Activated CD8-positive, alpha-beta memory T cell treated with anti-CD3 and anti-CD28 coated beads for 48 hours (primary cell): ENCODE results near the gene WBP1.

ENCODE experiments used
- DNase-seq, 3 experiments: peaks; one replicate each; pipeline ENCODE4 v3.0.0-alpha.2; 2020; ENCODE audit warnings: low read depth in 2 of 3, low spot score in 2 of 3

The WBP1 gene

GRCh38 chr2:74501335-74502071 is 43.3 kb downstream of the WBP1 start:
- no peak for DNase-seq

GRCh38 chr2:74502147-74502719 is 44.0 kb downstream of the WBP1 start:
- no peak for DNase-seq

DNA sequence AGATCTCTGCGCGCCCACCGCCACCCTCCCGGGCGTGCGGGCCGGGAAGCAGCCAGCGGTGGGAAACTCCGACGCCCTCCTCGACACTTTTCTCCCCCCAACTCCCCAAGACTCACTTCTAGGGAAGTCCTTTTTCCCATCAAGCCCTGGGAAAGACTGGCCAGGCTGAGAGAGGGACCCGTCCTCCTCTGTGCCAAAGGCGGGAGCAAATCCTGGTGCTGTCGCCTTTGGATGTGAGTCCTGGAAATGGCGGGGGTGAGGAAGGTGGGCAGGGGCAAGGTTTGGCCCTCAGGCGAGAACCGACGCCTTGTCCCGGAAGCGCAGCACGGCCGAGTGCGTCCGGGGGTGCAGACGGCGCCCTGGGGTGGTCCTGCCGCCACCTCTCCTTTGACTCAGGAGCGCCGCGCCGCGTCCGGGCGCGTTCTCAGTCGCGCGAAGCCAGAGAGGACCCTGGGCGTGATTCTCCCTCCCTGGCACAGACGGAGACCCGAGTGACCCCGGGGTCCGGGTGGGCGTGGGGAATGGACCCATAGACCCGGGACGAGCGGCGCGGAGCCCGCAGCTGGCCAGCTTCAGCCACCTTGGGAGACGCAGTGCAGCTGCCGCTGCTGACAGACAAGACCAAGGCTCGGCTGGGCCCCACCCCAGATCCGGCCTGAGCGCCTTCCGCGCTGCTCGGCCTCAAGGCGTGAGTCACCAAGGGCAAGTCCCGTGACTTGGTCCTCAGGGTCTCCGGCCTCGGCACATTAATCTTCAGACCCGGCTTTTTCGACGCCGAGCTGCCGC is 44.7 kb downstream of the WBP1 start:
- peak in 1 of 3 experiments; percentile 52 for DNase-seq

DNA sequence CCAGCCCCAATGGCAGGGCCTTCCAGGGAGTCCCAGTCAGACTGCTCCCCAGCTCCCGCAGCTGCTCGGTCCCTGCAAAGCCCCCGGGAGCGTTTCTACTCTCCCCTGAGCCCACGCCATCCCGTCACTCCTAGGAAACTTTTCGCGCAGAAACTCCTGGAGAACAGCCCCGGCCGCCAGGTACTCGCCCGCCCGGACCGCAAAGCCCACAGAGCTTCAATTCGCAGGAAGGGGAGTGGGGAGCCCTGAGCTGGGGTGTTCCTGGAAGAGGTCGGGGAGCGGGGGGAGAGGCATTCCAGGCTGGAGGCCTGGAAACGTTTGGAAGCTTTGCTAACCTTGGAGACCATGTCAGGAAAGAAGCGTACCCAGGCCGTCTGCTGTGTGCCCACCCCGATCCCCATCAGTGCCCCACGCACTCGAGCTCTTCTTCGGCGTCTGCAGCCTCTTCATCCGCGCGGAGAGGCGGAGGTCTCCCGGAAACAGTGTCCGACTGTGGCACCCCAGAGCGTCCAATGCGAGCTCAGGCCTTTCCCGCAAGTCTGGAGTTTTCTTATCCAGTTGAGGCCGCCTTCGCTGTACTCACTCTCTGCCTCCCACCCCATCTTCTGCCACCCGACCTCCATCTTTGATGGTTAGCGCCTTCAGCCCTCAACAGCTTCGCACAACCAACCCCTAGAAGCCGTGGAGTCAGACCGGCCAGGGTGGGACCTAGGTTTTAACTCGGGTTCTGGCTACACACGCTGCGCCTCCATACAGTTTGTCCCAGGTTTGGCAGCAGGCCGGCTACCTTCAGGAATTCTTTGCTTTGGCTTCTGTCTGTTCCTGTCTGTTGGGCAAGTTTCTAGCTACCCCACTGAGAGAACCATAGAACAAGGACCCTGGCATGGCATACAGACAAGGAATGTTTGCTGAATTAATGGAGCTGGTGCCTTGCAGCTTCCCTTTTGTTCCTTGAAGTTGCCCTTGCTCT is 45.6 kb downstream of the WBP1 start:
- no peak for DNase-seq

DNA sequence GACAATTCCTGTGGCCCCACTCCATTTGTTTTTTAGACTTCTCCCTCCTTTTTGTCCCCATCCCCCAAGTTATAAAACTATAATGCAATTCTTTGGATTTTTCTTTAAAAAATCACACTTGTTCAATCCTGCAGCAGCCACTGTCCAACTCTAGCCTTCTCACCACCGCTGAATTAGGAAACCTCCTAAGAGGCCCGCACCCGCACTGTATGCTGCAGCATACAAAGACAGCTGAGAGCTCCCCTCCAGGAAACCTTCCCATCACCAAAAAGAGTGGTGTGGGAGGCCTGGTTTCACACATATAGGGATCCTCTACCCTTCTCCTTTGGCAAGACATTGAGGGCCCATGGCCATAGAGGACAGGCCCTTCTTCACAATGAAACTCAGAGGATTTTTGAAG is 46.4 kb downstream of the WBP1 start:
- no peak for DNase-seq

GRCh38 chr2:74505448-74506246 is 47.4 kb downstream of the WBP1 start:
- DNase-seq = no peak

- peak; percentile 92 to 98 (median 94) for DNase-seq
These were observed 49.1 kb downstream of the WBP1 start, which contains the start of gene PCGF1 for GRCh38 chr2:74507145-74507925. Gene PCGF1, minus strand, starts transcription at chr2:74507695. Its CDS starts 27 bp downstream, at chr2:74507668.

- no peak for DNase-seq
These were observed 49.8 kb downstream of the WBP1 start for GRCh38 chr2:74507926-74508520.

- DNase-seq = no peak
These were observed 52.0 kb downstream of the WBP1 start for GRCh38 chr2:74510272-74510671.
